Measurements from ENCODE around the gene EFNA1. TPM values are rescaled to one million over a fixed set of nuclear protein-coding genes. Genes with fewer than 3 reads are reported as not detected.

Gene EFNA1
- total and polyA plus RNA-seq, 2 of the 4 experiments (the other 2 are of a cell fraction) = 0.90 to 1.6 TPM

- no peak for DNase-seq
- Histone ChIP-seq H3K14ac (replicated peaks; ENCODE audit: low read depth, low read length) (no peak overlapping the region), H4K91ac (ENCODE audit: insufficient read depth, low read depth, low read length) (no peak overlapping the region), H2BK20ac (ENCODE audit: low read depth, low read length) (no peak overlapping the region), H2AK5ac (ENCODE audit: low read depth, low read length) (no peak overlapping the region), H3K23ac (ENCODE audit: low read depth, low read length) (no peak overlapping the region), H3K36me3 (ENCODE audit: control insufficient read depth, insufficient read depth, low read length) (no peaks in the 10 kb centered on the region), H4K20me1 (ENCODE audit: insufficient read depth, low read length) (no peaks in the 10 kb centered on the region), H2AK9ac (replicated peaks; ENCODE audit: low read depth, low read length, poor library complexity) (no peak overlapping the region), H3K4me1 (ENCODE audit: control insufficient read depth, insufficient read depth, low read length) (no peaks in the 10 kb centered on the region), H3K9me3 (ENCODE audit: control insufficient read depth, insufficient read depth, low read length) (no peaks in the 10 kb centered on the region), H3K4me2 (ENCODE audit: low read depth, low read length) (no peak overlapping the region), H3K4me3 (ENCODE audit: insufficient read depth, low read depth, low read length) (no peak overlapping the region), H2BK15ac (ENCODE audit: low read depth, low read length) (no peak overlapping the region), H3K18ac (ENCODE audit: low read depth, low read length) (no peak overlapping the region), H3K9me1 (ENCODE audit: insufficient read depth, low read length) (no peaks in the 10 kb centered on the region), H4K5ac (ENCODE audit: low read depth, low read length) (no peak overlapping the region), H4K8ac (ENCODE audit: low read depth in 2 of 2, low read length in 2 of 2) (no peak overlapping the region), H3K27me3 (ENCODE audit: control insufficient read depth, insufficient read depth, low read length) (peaks cover 54% of the 10 kb centered on the region), H2BK120ac (ENCODE audit: low read depth, low read length) (no peak overlapping the region), H3K4ac (ENCODE audit: low read depth, low read length) (no peak overlapping the region), H2AFZ (replicated peaks; ENCODE audit: low read length, poor library complexity) (no peak overlapping the region), H3K56ac (ENCODE audit: extremely low read depth, insufficient read depth, low read length) (no peak overlapping the region), H3K79me1 (ENCODE audit: low read depth in 1 of 2, low read length in 2 of 2) (no peaks in the 10 kb centered on the region), H2BK5ac (ENCODE audit: low read depth, low read length, poor library complexity, severe bottlenecking) (no peak overlapping the region), H3K27ac (ENCODE audit: insufficient read depth, low read length) (no peak overlapping the region), H3K9ac (ENCODE audit: low read depth, low read length) (no peak overlapping the region)
- TF ChIP-seq RAD21 (IDR thresholded peaks at IDR 0.05; ENCODE audit: low read length) = no peak
- no peak for TF ChIP-seq BHLHE40 (IDR thresholded peaks at IDR 0.05; ENCODE audit: low read depth, low read length)
- no peak for TF ChIP-seq POLR2A (IDR thresholded peaks at IDR 0.05; ENCODE audit: low read depth, low read length)
- no peak for TF ChIP-seq SMC3 (IDR thresholded peaks at IDR 0.05; ENCODE audit: low read depth, low read length)
- TF ChIP-seq CHD1 (IDR thresholded peaks at IDR 0.05; ENCODE audit: low read depth, low read length) = no peak
- TF ChIP-seq MXI1 (IDR thresholded peaks at IDR 0.05; ENCODE audit: borderline replicate concordance, low read depth, low read length) = no peak
- no peak for TF ChIP-seq NFE2L2 (IDR thresholded peaks at IDR 0.05; ENCODE audit: low read depth, low read length)
- no peak for TF ChIP-seq USF2 (IDR thresholded peaks at IDR 0.05; ENCODE audit: low read depth, low read length)
- TF ChIP-seq MAFK (IDR thresholded peaks at IDR 0.05; ENCODE audit: low read depth, low read length) = no peak
- CTCF ChIA-PET = interaction anchor here (0.6 kb wide), 1 partner anchor 33 kb away, joined by 3 read pairs; no protein-coding TSS in a partner anchor
- in situ Hi-C loops (cut with MboI; ENCODE audit: low sequenced_read_pairs) = no loop called here
- BruUV-seq (replicated peaks) = no TSS peak
- POLR2A ChIA-PET (ENCODE audit: unreplicated experiment) = no interaction called here
- intact Hi-C loops (cut with micrococcal nuclease) = no loop called here
- 33% methylated on average over 2 of the region's 8 CpGs; no CpG with 5 or more reads in 1 of the 2 experiments for WGBS, 2 experiments (ENCODE audit: extremely low coverage in 2 of 2, insufficient read length in 1 of 2)
- dilution Hi-C loops (cut with HindIII; ENCODE audit: low sequenced_read_pairs, unreplicated experiment) = no loop called here
- no peak for ATAC-seq (ENCODE audit: low read depth)
Measured at GRCh38 chr1:155110381-155110780, 17.3 kb upstream of the EFNA1 start.
